GM21825 (cell line): ENCODE measurements around the gene PELI1.
"Not testable (repeated sequence)": the region's sequence is repeated elsewhere in the genome, so short reads cannot be mapped to it uniquely, and the experiment has no call there.

Experiments used
- ATAC-seq: cut with Tn5 transposase; IDR thresholded peaks from one replicate; pipeline ENCODE4 v1.9.1; 2021; ENCODE audit warnings: mild to moderate bottlenecking, moderate library complexity; ENCODE audit not compliant: unreplicated experiment

The PELI1 gene

DNA sequence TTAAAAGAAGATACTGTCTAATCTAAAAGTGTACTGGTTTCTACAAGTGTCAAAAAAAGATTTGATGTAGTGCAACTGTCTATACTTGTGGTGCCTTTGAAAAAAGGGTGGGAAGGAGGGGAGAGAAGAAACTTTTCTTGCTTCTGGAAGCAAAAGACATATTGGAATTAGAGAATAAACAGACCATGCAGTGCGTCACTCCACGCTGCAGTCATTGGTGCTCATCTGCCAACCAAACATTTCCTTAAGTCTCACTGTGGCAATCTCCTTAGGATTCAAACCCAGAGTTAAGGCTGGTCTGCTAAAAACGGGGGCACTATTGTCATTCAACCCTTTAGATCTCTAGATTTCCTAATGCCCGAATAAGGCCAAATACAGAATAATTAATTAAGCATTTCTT, 50.9 kb downstream of the PELI1 start:
- ATAC-seq = no peak

DNA sequence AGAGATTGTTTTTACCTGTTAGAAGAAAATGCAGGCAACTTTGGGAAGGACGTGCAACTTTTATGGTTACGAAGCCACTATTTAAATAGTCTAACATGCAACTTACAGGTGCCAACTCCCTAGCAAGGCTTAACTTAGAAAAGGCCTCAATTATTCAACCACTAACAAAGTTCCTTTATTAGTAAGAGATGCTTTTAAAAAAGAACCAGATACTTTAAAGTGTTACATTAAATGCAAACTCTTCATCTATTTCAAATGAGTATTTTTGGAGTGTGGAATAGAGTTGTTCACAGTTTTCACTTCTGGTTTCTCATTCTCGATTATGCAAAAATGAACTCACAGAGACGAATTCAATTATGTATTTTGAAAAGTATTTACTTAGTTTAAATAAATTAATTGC, 51.7 kb downstream of the PELI1 start:
- ATAC-seq = peak; percentile 48

DNA sequence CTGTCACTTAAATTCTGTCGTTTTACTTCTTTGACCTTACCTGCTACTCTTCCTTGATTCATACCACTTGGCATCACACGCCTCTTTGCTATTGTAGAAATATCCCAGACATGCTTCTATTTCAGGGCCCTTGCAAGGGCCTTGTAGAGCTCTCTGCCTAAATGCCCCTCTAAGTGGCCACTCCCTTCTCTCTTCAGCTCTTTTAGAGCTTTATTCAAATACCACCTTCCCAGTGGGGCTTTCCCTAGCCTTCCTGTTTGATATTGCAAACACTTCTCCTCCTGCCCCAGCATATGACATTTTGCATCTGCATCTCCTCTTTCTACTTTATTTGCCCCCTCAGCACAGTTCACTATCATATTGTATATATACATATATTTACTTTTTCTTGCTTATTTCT, 54.0 kb downstream of the PELI1 start:
- no peak for ATAC-seq

DNA sequence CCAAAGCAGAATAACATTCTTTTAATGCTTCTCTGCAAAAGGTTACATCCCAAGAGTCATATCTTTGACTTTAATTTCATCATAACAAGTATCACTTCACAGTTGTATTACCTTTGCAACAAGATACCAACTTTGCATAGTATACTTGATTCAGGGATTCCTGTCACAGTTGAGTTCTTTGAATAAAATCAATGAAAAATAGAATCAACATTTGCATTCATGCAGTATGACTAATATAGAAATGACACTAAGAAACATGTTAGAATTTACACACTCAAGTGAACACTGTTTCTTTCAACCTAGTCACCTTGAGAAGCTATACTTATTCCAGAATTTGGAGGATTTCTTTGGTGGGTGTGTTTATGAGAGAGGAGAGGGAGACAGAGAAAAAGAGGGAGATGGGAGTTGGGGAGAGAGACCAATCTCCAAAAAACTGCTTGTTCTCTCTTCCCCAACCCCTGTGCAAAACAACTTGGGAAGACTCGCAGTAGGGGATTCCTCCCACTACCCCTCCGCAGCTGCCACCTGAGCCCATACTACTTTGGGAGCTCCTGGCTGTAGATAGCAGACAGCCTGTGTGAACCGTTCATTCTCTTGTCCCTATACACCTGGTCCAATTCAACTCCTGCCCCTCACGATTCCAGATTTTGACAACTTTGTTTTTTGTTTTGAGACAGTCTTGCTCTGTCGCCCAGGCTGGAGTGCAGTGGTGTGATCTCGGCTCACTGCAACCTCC, 57.7 kb downstream of the PELI1 start:
- no peak for ATAC-seq

DNA sequence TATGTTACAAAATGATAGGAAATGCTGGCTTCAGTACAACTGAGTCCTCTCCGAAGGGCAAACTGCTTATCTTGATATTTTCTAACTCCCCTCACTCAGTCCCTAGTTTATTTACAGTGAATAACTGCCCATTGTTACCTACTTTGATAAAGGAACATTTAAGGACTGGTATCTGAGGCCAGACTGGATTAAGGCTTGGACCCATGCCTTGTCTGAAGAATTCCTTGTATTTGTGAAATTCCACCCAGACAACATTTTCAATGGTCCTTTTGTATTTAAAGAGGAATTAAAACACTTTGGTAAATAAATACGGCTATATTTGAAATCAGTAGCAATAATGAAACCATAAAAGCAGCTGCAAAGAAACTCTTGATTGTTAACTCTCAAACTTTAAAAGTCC, 58.3 kb downstream of the PELI1 start:
- no peak for ATAC-seq

DNA sequence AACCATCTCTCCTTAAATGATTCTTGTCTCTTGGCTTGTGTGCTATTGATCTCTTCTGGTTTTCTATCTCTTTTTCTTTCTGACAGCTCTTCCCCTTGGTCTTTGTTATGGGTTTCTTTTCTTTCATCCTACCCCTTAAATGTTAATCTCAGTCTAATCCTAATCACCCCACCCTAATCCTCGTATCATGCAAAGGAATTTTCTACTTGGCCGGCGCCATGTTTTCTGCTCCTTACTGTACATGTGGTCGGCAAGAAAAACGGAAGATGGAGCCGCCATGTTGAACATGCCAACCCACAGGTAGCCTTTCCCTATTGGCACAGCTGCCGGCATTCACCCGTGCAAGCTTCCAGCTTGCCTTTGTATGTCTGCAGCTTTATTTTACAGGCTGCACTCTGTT, 63.2 kb downstream of the PELI1 start:
- ATAC-seq = no peak

DNA sequence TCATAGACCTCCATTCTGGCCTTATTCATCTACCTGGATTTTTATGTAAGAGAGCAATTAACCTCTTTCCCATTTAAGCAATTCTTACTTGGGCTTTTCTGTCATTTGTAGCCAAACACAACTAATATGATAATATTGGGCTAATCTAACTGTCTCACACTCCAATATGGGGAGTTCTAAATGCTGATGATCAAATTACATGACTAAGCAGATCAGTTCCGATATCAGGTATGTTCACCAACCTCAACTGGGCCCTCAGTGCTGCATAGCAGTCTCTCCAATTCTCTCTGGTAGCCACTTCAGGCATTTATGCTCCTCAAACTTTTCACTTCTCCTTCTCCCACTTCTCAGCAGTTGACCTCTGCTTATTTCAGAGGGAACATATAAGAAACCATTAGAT, 64.0 kb downstream of the PELI1 start:
- ATAC-seq = no peak

DNA sequence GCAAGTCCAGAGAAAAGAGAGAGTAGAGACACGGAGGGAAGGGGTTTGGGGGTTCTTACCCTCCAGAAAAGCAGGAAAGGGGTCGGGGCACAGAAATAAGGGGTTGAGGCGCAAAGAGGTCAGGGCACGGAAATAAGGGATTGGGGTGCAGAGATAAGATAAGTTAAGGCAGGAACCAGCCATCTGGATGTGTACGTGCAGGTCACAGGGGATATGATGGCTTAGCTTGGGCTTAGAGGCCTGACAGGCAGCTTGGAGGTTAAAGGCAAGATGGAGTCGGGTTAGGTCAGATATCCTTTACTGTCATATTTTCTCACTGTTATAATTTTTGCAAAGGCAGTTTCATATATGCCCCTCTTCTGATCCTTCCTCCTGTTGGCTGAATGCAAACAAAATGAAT, 64.5 kb downstream of the PELI1 start:
- ATAC-seq = not testable (repeated sequence)

DNA sequence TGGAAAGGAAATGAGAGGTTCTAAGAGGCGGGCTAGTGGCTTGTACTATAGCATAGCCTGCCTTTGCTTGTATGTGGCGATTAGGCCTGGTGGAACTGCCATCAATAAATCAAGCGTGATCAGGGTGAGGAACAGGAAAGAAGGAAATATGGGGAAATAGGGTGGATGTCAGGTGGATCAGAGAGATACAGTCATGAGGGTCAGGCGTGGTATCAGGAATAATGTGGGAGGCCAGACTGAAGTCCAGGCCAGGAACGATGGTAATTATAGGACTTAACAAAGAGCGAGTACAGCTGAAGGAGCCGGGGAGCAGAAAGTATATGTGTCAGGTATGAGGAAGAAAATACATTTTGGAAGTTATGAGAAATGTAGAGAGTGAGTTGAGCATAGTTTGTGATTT, 67.4 kb downstream of the PELI1 start:
- ATAC-seq = not testable (repeated sequence)

DNA sequence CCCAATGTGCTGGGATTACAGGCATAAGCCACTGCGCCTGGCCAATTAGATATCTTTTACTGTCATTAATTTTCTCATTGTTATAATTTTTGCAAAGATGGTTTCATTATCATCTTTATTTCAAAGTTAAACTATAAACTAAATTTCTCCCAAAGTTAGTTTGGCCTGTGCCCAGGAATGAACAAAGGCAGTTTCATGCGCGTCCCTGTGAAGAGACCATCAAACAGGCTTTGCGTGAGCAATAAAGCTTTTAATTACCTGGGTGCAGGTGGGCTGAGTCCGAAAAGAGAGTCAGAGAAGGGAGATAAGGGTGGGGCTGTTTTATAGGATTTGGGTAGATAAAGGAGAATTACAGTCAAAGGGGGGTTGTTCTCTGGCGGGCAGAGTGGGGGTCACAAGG, 69.6 kb downstream of the PELI1 start:
- ATAC-seq = not testable (repeated sequence)

DNA sequence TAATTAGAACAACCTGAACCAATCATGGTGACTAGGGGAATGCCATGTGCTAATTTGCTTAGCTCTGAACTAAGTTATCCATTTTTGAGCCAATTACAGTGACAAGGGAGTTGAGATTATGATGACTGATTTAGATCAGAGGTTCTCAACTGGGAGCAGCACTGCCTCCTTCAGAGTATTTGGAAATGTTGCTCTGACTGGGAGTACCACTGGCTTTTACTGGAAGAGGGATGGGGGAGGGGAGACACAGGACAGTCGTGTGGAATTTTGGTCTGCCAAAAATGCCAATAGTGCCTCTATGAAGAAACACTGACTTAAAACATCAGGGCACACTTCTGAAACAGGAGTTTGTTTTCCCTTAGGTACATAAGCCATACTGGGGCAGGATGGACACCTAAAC, 76.9 kb downstream of the PELI1 start:
- no peak for ATAC-seq

DNA sequence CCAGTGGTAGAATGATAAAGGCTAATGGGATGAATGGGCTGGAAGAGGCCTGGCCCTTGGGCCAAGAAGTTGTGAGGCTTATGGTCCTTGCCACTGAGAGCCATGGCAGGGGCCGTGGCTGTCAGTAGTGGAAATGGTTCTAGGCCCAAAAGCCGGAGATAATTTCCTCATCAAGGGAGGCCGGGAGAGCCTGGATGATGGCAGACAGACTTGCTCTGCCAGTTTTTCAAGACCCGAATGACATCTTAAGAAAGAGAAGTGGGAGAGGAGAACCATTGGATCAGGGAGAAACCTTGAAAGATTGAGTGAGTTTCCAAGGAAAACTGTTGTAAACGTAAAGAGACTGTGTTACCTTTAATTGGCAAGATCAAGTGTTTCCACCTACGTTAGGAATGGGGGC, 78.7 kb downstream of the PELI1 start:
- no peak for ATAC-seq

DNA sequence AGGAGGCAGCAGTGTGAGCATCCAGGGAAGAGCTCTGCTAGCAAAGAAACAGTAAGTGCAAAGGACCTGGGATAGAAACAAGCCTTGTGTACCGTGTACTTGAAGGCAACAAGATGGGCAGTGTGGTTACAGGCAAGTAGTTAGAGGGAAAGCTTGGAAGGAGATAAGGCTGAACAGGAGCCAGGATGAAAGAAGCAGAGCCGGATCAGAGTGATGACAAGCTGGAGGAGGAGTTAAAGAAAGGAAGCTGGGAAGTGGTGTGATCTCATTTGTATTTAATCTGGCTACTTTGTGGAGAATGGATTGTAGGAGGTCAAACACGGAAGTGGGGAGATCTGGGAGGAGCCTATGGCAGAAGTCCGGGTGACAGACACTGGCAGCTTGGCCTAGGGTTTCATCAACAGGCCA, 80.3 kb downstream of the PELI1 start:
- ATAC-seq = no peak

DNA sequence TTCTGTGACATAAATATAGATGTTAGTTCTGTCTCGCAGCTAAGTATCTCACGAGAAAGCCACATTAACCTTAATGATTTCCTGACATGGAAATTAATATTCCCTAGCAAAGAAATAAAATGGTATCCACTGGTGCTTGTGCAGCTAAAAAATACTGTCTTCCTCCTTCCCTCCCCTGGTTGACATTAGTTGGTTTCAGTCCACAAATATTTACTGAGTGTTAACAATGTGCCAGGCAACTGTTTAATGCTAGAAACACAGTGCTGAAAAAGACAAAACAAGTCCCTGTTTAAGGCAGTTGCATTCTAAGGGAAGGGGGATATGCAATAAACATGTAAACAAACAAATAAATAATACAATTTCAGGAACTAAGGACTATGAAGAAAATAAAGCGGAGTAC, 80.8 kb downstream of the PELI1 start:
- no peak for ATAC-seq

DNA sequence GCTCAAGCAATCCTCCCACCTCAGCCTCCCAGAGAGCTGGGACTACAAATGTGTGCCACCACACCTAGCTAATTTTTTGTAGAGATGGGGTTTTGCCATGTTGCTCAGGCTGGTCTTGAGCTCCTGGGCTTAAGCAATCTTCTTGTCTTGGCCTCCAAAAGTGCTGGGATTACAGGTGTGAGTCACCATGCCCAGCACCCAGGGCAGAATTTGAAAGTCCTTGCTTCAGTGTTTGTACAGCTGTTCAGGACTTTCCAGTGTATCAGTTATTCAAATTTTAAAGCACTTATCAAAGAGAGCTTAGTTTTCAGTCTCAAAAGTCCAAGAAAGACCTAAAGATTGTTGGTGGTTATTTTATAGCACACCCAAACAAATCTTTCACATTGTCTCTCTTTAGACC, 81.4 kb downstream of the PELI1 start:
- ATAC-seq = no peak

DNA sequence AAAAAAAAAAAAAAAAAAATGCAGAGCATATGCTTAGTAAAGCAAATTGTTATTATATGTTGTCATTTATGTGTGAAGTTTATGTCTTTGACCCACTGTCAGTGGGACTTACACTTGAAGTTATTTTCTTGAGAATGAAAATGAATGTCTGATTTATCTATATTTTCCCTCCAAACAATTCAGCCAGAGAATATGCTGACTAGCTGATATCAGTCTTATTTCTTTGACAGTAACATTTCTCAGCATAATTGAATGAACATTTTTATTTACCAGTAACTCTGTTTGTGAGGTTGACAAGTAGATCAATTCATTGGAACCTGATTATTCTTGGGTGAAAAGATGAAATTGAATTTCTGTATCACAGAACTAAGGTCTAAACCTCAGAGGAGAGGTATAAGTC, 85.0 kb downstream of the PELI1 start:
- no peak for ATAC-seq

DNA sequence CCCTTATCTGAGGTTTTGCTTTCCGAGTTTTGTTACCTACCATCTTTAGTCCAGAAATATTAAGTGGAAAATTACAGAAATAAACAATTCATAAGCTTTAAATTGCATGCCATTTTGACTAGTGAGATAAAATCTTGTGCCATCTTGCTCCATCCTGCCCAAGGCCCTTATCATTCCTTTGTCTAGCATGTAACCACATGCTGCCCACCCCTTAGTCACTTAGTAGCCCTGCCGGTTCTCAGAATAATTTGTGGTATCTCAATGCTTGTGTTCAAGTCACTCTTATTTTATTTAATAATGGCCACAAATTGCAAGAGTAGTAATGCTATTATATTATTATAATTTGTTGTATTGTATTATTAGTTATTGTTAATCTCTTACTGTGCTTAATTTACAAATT, 88.2 kb downstream of the PELI1 start:
- no peak for ATAC-seq

DNA sequence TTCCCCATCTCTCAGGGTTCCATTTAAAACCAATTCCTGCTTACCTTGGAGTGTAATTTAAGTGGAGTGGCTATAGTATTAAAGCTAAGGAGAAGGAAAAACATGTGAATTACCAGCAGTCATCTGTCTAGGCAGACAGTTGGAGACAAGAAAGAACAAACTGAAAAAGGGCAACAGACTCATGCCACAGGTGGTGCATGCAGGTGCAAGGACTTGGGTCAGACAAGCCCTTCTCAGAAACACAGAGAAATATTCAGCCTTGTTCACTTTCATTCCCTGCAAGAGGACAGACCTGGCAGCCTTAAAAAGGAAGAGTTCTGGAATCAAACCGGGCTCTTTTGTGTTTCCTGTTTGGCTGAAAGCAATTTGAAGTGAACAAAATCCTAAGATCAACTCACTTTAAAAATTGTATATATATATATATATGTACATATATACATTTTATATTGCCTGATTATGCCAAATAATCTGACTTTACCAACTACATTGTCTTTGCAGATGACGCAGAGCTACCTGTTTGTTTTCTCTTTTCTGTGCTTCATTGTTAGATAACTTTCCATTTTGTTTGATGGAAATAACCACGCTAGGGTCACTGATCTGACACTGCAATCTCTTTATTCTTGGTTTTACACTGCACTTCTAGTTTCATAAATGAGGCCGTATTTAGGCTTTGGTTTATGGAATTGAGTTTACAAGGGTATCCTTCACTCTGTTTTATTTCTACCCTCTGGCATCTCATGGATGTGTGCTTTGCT, 89.9 kb downstream of the PELI1 start:
- ATAC-seq = no peak

DNA sequence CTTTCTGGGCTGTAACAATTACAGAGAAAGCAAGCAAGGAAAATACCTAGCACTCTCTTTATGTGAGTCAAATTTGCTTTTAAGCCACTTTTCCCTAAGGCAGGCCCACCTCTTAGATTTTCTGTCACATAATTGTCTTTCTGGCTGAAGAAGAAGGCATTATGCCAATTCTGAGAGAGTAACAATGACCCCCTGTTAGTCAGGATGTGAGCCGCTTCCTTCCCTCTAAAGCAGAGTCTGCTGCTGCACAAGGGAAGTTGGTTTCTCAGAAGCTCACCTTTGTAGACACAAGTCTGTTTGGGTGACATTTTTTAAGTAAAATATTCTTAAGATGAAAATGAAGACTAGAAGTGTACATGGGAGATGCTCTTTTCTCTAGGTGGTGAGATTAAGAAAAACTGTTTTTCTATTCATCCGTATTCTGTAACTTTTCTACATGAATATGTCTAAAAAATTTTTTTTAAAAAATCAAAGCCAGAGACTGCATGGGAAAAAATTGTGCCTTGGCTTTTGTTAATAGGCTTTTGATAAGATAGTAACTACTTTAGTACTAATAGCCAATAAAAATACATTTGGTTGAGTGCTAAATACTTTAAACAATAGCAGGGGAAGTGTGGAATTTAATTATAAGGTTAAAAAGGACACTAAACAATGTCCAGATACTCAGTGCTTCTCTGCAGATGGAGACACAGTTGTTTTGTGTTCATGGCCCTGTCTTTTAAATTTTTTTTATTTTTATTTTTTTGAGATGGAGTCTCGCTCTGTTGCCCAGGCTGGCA, 91.6 kb downstream of the PELI1 start:
- ATAC-seq = no peak

DNA sequence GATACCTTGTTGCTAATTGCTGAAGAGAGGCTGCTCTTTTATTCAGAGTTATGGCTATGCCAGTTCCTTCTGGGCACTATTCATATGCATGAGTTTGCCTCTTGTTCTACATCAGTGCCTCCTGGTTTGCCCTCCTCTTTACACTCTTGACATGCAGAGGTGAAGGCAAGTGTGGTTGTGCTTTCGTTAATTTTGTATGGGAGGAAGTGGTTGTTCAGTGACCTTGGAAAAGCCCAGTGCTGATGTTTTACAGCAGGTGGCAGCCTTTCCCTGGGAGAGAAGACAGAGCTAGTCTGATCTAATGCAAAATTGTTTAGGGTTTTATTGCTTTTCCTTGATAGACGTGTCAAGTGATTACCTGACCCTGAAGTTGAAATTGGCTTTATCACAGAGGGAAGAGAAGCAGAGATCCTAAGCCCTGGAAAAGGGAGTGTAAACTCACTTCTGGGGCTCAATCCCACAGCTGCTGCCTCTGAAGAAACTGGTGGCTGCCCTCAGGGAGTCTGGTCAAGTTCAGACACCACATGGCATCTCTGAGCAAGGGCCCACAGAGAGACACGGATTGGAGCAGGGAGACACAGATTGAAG, 94.5 kb downstream of the PELI1 start:
- ATAC-seq = peak; percentile 86

DNA sequence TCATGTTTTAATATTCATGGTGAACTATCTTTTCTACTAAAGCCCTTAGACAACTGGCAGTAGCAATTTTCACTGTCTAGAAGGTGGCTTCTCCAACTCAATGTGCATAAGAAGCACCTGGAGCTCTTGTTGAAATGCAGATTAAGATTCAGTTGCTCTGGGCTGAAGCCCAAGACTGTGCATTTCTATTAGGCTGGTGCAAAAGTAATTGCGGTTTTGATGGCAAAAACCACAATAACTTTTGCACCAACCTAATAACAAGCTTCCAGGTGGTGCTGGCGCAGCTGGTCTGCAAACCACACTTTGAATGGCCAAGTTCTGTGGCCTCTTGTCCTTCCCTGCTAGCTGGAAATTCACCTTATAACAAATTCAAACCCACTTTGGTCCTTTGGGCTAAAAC, 98.3 kb downstream of the PELI1 start:
- no peak for ATAC-seq
